T-helper 2 cell treated with Interferon-gamma antibody and Interleukin-4, amounts not matched to agents 100 ng/mL and 5 ng/mL, for 36 hours (primary cell): ENCODE results near the gene DSTN. TPM values are rescaled to one million over a fixed set of nuclear protein-coding genes. Genes with fewer than 3 reads are reported as not detected.

Source experiments
- intact Hi-C: fragments of 100-400 bp; cut with micrococcal nuclease; formaldehyde crosslinking; loops from one replicate; pipeline ENCODE4 v1.15.1; 2023
- total RNA-seq: library from RNA; stranded (reverse); gene quantifications from 2 replicates; pipeline ENCODE4 v1.2.3, GENCODE V29; 2022

DSTN gene
- total RNA-seq, 1 donor from 2014 or later, result 87.8 TPM

DNA sequence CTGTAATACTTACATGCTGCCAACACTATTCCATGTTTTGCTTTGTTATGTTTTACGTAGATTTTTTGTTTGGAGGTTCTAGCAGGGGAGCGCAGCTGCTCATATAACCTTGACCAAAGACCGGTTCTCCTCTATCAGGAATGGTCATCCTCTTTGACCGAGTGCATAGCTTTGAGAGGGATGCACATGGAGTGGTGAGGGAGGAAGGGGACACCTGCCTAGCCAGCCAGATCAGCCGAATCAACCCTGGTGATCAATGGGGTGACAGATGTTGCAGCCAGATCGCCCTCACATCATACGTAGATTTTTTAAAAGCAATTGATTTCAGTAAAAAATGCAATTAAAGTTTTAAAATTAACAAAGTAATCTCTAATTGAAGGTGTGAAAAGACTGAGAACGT, 6.3 kb downstream of the DSTN start:
- intact Hi-C loops, result no loop called here

DNA sequence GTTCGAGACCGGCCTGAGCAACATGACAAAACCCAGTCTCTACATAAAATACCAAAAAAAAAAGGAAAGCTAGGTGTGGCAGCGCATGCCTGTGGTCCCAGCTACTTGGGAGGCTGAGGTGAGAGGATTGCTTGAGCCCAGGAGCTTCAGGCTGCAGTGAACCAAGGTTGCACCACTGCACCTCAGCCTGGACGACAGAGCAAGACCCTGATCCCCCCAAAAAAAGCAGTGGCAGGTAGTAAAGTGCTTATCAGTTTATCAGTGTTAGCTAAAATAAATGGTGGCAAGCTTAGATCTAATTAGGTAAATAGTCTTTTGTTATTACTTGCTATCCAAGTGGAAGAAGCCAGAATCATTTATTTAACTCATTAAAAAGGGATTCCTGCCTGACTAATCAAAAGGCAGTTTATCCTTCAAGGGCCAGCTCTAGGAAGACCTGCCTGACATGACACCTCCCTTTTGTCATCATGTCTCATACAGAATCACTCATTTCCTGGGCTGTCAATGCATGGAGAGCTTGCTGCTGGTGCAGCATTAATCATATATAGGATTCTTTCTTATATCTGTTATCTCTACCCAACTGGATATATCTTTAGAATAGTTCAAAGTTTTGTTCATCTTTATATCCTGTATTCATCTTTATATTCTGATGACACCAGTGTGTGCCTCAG, 9.6 kb downstream of the DSTN start:
- intact Hi-C loops, result no loop called here

DNA sequence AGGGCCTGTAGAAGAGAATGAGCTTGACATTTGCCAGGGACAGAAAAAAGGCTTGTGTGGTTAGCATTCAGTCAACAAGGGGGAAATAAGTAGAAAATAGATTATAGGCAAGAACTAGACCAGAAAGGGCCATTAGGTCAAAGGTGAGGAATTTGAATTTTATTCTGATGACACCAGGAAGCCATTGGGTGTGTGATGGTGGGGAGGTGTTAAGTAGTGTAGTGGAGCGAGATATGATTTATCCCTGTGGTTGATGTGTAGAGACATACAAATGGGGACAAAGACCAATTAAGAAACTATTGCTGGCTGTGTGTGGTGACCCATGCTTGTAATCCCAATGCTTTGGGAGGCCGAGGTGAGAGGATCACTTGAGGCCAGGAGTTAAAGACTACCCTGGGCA, 11.0 kb downstream of the DSTN start:
- intact Hi-C loops, result no loop called here

DNA sequence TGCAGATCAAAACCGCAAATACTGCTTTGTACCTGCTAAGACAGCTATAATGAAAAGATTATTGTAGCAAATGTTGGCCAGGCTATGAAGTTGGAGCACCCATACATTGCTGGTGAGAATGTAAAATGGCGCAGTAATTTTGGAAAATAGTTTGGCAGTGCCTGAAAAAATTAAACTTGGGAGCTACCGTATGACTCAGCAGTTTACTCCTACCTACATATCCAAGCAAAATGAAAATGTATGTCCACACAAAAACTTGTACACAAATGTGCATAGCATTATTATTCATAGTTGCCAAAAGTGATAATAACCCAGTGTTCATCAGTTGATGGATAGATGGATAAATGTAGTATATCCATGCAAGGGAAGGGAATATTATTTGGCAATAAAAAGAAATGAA, 13.3 kb downstream of the DSTN start:
- intact Hi-C loops, result no loop called here

DNA sequence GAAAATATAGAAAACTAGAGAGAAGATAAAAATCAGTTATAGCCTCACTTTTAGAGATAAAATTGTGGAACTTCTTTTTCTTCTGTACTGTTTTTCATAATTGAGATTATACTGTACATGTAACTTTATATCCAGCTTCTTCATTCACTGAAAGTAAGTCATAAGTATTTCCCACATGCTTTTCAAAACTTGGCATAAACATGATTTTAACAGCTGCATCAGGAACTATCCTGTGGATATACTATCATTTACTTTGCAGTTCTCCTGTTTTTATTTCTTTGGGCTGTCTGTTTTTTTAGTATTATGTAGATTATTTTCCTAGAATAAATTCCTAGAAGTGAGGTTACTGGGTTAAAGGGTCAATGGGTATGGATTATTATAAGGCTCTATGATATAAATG, 14.8 kb downstream of the DSTN start:
- intact Hi-C loops, result no loop called here

DNA sequence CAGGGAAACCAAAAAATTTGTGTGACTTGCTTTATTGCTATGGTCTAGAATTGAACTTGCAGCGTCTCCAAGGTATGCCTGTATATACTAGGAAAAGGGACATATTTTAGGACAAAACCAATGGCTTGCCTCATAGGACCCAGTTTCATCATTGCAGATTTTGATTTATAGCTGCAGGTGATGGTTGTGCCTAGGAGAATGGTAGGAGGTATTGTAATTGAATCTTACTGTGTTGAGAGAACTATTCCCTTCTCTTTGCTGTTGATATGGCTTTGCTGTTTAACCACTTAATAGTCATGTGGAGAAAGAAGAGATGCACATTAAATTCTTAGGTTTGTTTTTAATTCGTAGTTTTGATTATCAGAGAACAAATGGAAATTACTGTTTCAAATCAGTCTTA, 16.4 kb downstream of the DSTN start:
- intact Hi-C loops, result no loop called here

DNA sequence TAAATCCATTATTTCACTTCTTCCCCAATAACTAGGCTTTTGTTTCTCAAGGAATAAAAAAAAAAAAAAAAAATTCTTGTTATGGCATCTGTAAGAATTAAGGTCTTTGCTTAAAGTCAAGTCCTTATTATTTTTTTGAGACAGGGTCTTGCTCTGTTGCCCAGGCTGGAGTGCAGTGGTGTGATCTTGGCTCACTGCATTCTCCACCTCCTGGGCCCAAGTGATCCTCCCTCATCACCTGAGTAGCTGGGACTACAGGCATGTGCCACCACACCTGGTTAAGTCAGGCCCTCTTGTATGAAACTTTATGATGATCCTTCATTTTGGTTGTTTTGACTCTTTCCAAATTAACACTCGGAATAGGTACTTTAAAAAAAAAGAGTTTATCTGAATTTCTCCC, 17.3 kb downstream of the DSTN start:
- intact Hi-C loops, result no loop called here

DNA sequence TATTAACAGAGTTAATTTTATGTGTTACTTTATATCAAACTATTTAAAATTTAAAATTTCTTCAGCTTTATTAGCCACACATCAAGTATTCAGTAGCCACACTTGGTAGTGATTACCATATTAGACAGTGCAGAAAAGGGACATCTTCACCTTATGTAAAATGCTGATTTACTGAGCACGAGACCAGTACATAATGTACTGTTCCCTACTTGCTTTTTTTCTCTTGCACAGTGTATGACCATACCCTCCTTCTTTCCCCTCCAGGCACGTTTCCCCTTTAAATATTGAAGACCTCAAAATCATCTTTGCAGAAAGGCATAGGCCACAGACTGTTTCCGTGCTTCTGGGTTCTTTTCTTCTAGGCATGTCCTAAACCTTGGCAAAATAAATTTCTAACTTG, 17.9 kb downstream of the DSTN start:
- intact Hi-C loops, result no loop called here

DNA sequence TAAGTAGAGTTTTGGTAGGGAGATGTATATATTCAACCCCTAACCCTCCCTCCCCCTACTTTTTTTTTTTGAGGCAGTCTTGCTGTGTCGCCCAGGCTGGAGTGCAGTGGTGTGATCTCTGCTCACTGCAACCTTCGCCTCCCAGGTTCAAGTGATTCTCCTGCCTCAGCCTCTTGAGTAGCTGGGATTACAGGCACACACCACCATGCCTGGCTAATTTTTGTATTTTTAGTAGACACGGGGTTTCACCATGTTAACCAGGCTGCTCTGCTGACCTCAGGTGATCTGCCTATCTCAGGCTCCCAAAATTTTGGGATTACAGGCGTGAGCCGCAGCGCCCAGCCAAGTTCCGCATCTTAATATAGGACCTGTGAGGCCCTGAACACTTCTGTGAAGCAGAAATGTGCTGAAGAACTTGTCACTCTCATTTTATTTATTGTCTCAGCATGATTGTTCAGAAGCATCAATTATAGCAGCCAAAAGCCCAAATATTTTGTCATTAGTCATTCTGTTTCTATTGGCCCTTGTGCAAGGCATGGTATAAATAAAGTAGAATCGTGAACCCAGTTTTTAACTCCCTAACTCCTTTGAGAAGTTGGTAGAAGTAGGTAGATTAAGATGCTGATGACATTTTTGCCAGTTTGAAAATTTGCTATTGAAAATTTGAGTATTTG, 19.4 kb downstream of the DSTN start:
- intact Hi-C loops, result no loop called here

DNA sequence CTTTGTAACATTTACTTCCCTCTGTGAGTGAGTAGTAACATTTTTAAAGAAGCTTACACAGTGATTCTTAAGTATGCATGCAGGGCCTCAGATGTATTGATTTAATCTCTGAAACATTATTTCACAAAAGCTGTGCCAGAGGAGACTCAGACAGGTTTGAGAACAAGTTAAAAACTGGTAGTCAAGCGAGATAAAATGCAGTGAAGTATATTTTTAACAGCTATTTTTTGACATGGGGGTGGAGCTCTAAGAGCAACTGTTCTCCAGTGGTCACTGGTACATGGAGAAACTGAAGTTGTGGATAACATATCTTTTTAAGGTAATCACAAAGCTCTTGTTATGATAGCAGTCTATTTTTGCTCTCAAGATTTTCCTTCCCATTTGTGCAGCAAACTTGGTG, 20.4 kb downstream of the DSTN start:
- intact Hi-C loops, result no loop called here

DNA sequence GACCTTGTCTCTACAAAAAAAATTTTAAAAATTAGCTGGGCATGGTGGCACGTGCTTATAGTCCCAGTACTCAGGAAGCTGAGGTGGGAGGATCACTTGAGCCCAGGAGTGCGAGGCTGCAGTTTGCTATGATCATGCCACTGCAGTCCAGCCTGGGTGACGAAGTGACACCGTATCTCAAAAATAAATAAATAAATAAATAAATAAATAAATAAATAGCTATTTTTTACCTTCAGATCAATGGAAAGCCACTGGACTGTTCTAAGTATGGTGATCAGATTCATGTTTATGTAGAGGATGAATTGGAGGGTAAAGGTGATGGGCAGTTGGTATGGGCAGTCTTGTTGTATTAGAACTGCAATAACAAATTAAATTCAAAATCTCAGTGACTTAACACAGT, 24.0 kb downstream of the DSTN start:
- intact Hi-C loops, result no loop called here

DNA sequence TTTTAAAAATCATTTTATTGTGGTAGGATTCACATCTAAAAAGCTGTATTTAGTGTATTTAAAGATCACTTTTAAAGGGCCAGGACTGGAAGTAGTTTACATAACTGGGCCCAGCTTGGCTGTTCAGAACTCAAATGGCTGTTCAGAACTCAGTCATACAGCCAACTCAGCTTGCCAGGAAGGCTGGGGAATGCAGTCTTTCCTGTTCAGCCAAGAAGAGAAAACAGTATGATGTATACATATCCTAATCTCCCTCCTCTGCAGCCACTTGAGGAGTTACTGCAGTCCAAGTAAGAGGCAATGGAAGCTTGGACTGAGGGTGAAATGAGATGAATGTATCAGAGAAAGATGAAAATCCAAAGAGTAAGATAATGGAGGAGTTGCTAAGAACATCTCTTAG, 24.6 kb downstream of the DSTN start:
- intact Hi-C loops, result no loop called here

DNA sequence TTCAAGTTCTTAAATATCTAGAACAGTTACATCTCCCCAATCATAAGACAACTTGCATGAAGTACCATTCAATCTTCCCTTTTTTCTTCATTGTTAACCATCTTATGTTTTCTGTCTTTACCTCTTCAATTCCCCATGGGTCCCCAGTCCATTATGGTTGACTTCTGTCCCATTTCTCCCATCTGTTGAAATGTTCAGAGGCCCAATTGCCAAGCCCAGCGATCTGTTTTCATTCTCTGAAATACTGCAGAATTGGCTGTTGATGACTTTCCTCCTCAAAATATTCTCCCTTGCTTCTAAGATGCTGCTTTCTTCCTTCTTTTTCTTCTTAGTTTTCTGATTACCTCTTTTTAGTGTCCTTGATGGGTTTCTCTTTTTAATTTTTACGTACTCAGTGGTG, 26.0 kb downstream of the DSTN start:
- intact Hi-C loops, result no loop called here

DNA sequence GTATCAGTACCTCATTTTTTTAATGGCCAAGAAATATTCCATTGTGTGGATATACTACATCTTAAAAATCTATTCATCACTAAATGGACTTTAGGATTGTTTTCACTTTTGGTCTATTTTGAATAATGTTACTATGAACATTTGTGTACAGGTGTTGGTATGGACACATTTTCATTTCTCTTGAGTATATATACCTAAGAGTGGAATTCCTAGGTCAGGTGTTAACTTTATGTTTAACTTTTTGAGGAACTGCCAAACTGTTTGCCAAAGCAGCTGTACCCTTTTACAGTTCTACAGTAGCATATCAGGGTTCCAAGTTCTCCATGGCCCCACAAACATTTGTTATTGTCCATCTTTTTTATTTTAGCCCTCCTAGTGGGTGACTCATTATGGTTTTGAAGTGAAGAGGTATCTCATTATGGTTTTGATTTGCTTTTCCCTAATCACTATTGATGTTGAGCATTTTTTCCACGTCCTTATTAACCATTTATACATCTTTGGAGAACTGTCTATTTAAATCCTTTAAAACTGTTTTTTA, 28.2 kb downstream of the DSTN start:
- intact Hi-C loops, result no loop called here

DNA sequence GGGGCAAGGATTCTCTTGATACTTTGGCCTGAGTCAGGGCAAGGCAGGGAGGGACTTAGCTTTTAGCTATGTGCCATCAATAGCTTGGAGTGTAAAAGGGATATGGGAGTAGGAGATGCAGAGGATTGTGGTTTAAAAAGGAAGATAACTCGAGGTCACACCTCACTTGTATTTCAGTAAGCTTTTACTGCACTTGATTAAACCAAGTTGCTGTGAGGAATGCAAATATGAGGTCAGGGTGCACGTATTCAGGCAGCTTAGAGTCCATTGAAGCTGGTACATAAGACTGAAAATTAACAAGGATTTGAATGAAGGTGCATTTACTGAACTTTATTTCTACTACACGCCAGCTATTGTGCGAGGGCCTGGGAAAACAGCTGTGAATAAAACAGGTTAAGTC, 32.1 kb downstream of the DSTN start:
- intact Hi-C loops, result no loop called here

DNA sequence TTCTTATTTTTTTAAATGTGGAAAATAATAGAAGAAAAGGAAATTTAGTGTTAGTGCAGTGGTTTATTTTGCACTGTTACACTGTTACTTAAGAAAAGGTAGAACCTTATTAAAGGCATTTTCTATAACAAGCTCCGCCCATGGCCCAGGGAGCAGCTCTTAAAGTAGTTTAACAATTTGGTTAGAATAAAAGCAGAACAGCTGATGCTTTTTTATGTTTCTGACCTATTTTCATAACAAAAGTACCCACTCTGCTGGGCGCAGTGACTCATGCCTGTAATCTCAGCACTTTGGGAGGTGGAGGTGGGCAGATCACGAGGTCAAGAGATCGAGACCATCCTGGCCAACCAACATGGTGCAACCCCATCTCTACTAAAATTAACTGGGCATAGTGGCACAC, 32.6 kb downstream of the DSTN start:
- intact Hi-C loops, result no loop called here

DNA sequence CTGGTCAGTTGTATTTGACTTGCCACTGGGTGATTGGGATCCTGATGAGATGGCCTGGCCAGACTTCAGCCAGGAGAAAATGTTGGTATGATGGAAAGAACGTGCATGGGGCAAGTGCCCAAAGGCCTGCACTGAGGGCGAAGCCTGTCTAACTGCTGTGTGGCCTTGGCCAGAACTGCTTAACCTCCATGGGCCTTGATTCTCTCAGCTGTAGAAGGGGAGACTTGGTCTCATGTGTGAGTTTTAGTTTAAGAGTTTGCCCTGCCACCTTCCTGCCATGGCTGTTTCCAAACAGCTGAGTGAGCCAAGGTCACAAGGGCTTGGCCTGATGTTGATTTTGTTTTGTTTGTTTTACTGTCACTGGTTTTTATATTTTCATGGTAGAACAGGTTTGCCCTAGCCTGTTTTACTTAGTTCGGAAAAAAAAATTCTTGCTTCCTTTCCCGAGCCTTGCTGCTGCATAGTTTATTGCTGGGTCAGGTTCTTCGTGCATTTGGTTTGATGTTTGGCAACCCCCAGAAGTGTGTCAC, 35.3 kb downstream of the DSTN start:
- intact Hi-C loops, result no loop called here

DNA sequence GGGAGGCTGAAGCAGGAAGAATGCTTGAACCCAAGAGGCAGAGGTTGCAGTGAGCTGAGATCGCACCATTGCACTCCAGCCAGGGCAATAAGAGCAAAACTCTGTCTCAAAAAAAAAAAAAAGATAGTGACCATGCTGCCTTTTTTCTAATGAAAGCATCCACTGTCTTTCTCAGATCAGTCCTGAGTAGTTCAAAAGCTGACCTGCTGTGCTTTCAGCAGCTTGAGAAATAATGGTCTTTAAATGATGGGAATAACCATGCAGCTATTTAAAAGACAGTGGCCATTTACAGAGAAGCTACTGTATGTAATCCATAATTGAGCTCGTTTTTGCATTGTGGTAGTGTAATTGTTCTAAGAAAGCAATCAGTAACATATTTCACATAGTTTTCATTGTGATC, 36.1 kb downstream of the DSTN start:
- intact Hi-C loops, result no loop called here

DNA sequence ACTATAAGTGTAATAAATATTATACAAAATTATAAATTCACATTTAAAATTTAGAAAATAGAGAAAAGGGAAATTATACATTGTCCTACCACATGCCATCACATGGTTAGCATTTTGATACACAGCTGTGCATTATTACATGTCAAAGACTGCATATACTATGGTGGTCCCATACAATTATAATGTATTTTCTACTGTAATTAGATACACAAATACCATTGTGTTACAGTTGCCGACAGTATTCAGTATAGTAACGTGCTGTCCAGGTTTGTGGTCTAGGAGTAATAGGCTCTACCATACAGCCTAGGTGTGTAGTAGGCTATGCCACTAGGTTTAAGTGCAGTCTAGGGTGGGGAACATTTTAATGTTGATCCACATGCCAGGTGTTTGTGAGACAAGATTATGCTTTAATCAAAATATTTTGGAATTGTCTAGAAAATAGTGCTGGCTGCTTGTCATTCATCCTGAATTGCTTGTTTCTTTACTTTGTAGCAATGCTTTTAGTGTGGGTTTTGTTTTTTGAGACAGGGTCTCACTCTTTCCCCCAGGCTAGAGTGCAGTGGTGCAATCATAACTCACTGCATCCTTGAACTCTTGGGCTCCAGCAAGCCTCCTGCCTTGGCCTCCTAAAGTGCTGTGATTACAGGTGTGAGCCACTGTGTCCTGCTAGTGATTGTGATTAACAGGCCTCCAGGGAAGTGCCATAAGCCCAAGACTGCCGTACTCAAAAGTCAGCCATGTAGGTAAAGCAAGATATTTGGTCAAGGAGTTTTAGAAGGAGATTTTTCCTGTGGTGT, 39.0 kb downstream of the DSTN start:
- intact Hi-C loops, result no loop called here

DNA sequence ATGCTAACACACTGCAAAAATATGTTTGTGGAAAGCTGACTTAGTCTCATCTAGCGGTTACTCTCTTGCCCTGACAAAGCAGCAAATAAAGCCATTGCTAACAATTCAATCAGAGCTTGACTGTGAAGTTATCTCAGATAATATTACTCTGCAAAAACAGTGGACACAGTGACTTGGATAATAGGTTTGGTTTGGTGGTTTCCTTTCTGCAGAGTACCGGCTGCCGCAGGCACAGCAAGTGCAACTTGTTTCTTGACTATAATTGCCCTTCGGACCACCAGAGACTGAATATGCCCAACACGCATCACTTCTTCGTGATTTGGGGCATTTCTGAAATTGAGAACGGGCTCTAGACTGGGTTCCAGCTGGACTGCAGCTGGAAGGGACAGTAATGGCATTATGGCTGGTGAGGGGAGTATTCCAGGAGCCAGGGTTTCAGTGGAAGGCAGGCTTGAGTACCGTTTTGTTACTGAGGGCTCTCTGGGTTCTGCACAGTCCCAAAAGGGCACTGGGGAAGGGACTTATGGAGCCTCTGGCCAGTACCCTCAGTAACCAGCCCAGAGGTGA, 40.0 kb downstream of the DSTN start:
- intact Hi-C loops, result loop anchor here (2.0 kb wide), 2 partner anchors 39 to 73 kb away; partner anchors contain the start of genes DSTN and RRBP1

DNA sequence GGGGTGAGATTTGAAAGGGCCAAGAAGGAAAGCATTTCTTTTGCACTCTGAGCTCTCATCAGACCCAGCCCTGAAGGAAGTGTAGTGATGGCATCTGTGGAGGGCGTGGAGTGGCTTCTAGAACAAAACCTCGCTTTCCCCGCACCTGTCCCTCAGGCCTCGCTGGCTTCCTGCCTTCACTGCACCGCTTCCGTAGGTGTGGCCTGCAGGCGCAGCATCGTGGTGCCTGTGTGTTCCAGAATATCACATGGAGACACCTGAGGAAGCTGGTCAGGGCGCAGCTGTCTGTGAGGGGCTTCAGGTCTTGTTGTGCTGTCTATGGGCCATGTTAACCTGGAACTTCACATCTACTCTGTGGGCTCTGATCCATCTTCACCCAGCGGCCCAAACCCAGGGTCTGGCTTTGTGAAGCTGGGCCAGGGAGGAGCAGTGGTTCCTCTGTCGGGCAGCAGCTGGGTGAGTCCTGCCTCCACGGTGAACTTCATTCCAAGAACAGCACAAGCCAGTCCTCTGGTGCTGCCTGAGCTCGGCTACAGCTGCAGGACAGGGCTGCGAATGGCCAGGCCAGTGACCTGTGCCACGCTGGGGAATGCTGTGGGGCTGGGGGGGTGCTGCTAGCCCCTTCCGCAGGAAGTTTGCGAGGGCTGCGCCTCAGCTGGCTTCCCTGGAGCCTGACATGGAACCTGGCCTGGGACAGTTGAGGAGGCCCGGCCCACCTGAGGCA, 40.9 kb downstream of the DSTN start:
- intact Hi-C loops, result loop anchor here (2.0 kb wide), 2 partner anchors 40 to 72 kb away; partner anchors contain the start of genes DSTN and RRBP1
